Epithelial cell of proximal tubule (primary cell): Measurements from ENCODE around the gene POC1A. TPM values are rescaled to one million over a fixed set of nuclear protein-coding genes. Genes with fewer than 3 reads are reported as not detected.

Experiments
- DNase-seq: peaks from one replicate; pipeline ENCODE4 v3.0.0-alpha.2; 2011; ENCODE audit warnings: low read depth
- H3K4me3 ChIP-seq: 2 replicates; pipeline ENCODE4 v1.5.1; 2011; ENCODE audit warnings: low read depth, mild to moderate bottlenecking, low read length
- total RNA-seq: library from RNA; depleted of rRNA; stranded (reverse); fragments of >200 nt; gene quantifications from 2 replicates; pipeline ENCODE4 v1.2.3, GENCODE V29; 2015
- TF ChIP-seq, protein P1 (sequence below): conservative IDR thresholded peaks from 2 replicates; pipeline ENCODE4 v1.5.1; 2012; ENCODE audit warnings: low read depth, mild to moderate bottlenecking, low read length

Gene POC1A
- total RNA-seq, 1 donor from 2014 or later: 15.7 TPM

DNA sequence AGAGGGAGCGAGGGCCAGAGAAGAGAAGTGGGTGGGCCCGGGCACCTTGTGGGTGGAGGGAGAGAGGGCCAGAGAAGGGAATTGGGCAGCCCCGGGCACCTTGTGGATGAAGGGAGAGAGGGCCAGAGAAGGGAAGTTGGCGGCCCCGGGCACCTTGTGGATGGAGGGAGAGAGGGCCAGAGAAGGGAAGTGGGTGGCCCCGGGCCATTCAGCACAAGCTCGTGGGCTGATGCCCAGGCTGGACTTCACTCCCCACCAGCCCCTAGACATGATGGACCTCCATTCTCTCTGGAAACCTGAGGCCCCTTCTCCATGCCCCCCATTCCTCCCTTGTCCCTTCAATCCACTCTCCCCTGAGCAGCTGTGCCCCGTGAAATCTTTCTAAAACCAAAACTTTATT lies 113.6 kb downstream of the POC1A start:
- DNase-seq: no peak
- TF ChIP-seq, protein P1, sequence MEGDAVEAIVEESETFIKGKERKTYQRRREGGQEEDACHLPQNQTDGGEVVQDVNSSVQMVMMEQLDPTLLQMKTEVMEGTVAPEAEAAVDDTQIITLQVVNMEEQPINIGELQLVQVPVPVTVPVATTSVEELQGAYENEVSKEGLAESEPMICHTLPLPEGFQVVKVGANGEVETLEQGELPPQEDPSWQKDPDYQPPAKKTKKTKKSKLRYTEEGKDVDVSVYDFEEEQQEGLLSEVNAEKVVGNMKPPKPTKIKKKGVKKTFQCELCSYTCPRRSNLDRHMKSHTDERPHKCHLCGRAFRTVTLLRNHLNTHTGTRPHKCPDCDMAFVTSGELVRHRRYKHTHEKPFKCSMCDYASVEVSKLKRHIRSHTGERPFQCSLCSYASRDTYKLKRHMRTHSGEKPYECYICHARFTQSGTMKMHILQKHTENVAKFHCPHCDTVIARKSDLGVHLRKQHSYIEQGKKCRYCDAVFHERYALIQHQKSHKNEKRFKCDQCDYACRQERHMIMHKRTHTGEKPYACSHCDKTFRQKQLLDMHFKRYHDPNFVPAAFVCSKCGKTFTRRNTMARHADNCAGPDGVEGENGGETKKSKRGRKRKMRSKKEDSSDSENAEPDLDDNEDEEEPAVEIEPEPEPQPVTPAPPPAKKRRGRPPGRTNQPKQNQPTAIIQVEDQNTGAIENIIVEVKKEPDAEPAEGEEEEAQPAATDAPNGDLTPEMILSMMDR: no peak
- H3K4me3 ChIP-seq: no peak overlapping the region

- DNase-seq: no peak
- no peak overlapping the region for H3K4me3 ChIP-seq
- TF ChIP-seq, protein P1: no peak
Measured at GRCh38 chr3:52039846-52040245, 114.4 kb downstream of the POC1A start.

- no peak overlapping the region for H3K4me3 ChIP-seq
- TF ChIP-seq, protein P1: no peak
- no peak for DNase-seq
Measured at GRCh38 chr3:52039426-52039825, 114.8 kb downstream of the POC1A start.

- no peak for DNase-seq
Measured at GRCh38 chr3:52038227-52038626, 116.0 kb downstream of the POC1A start.

DNA sequence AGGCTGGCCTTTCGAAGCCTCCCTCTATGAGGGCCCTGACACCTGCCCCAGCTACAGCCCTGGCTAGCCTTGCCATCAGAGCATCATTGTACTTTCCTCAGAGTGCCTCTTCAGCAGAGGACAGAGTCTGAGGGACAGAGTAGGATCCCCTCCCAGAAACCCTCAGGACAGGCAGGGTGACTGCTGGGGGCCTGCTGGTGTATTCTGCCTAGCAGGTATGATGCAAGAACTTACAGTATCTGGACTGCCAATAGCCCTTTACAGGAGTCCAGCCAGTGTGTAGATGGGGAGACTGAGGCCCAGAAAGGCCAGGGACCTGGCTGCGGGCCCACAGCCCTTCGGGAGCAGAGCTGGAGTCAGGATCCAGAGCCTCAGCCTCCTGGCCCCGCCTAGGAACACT lies 116.9 kb downstream of the POC1A start:
- H3K4me3 ChIP-seq: no peak overlapping the region
- DNase-seq: no peak
- TF ChIP-seq, protein P1: no peak

More at GRCh38 chr3:52038227-52038626, 116.0 kb downstream of the POC1A start:
- TF ChIP-seq, protein P1: no peak
- H3K4me3 ChIP-seq: no peak overlapping the region

DNA sequence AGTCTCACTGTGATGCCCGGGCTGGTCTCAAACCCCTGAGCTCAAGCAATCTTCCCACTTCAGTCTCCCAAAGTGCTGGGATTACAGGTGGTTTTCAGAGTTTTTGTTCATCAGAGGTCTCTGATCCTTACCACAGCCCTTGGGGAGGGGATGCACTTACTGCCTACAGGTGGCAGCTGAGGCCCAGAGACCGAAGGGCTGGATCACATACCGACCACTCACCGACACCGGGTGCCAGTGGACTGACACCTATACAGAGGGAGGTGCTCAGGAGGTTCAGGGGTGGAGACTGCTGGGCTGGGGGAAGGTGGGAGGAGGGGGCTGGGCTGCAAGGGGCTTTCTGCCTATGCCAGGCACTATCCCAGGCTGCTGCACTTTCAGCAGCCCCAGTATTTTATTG lies 117.4 kb downstream of the POC1A start:
- TF ChIP-seq, protein P1: peak; percentile 12
- DNase-seq: no peak
- no peak overlapping the region for H3K4me3 ChIP-seq

DNA sequence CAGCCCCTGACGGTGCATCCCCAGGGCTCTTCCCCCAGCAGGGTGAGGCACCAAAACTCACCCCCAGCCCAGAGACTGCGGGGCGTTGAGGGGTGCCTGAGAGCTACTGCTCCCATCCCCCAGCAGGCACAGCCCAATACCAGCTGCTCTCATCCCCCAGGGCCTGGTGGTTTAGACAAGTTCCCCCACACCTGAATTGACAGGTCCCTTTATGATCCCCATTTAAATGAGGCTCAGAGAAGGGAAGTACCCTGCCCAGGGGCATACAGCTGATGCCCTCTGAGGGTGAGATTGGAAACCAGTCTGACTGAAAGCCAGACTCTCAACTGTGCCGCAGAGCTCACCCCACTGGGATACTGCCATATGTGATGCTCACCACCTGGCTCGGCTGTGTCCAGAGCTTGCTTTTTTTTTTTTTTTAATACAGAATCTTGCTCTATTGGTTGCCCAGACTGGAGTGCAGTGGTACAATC lies 118.0 kb downstream of the POC1A start:
- no peak overlapping the region for H3K4me3 ChIP-seq
- TF ChIP-seq, protein P1: no peak
- no peak for DNase-seq
